Activated CD4-positive, alpha-beta T cell treated with anti-CD3 and anti-CD28 coated beads for 36 hours (primary cell): ENCODE measurements around the gene KRT26. TPM values are rescaled to one million over a fixed set of nuclear protein-coding genes. Genes with fewer than 3 reads are reported as not detected.

Experiments used
- ATAC-seq: fragments of 200-7000 bp; cut with Tn5 transposase; one replicate; pipeline ENCODE4 v1.10.0; 2021; ENCODE audit warnings: mild to moderate bottlenecking, moderate library complexity
- CTCF ChIA-PET: fragments of 350-600 bp; sonication (Branson Sonifier 250); formaldehyde crosslinking; loops from one replicate; lab custom pipeline; 2021; ENCODE audit warnings: antibody characterized with exemption; lab: Charles Lee
- POLR2A ChIA-PET: fragments of 350-600 bp; sonication (Branson Sonifier 250); formaldehyde crosslinking; loops from one replicate; lab custom pipeline; 2021; ENCODE audit warnings: antibody characterized with exemption, inconsistent platforms; lab: Charles Lee
- DNase-seq: peaks from one replicate; pipeline ENCODE4 v3.0.0-alpha.2; 2020
- H3K27ac Mint-ChIP-seq: one replicate; pipeline ENCODE4 v1.8.0; 2021; ENCODE audit warnings: mixed read lengths
- H3K27me3 Mint-ChIP-seq: one replicate; pipeline ENCODE4 v1.8.0; 2021; ENCODE audit warnings: mixed read lengths
- H3K36me3 Mint-ChIP-seq: one replicate; pipeline ENCODE4 v1.8.0; 2021; ENCODE audit warnings: low read depth, mixed read lengths
- H3K4me1 Mint-ChIP-seq: one replicate; pipeline ENCODE4 v1.8.0; 2021; ENCODE audit warnings: mixed read lengths
- H3K4me3 Mint-ChIP-seq: one replicate; pipeline ENCODE4 v1.8.0; 2021; ENCODE audit warnings: mild to moderate bottlenecking, moderate library complexity, mixed read lengths
- H3K9me3 Mint-ChIP-seq: one replicate; pipeline ENCODE4 v1.8.0; 2021; ENCODE audit warnings: low read depth, mixed read lengths
- intact Hi-C, 2 experiments: fragments of 100-400 bp; cut with DNase I in 1 of 2; cut with micrococcal nuclease in 1 of 2; formaldehyde crosslinking; loops; one replicate each; pipeline versions ENCODE4 v1.14.2 to v1.15.1; 2022 to 2024; cut with DNase I, micrococcal nuclease
- total RNA-seq, 2 experiments: library from RNA; stranded (reverse); gene quantifications; one replicate each; pipeline ENCODE4 v1.2.3, GENCODE V29; 2021

The KRT26 gene
- total RNA-seq, 2 experiments from 2014 or later = not detected

- ChIA-PET CTCF (no interaction called here), POLR2A (interaction anchor here (0.5 kb wide), 1 partner anchor 147 kb away, joined by 3 read pairs; the partner anchor contains the start of gene SMARCE1)
- H3K4me1 Mint-ChIP-seq = no peaks in the 10 kb centered on the region
- intact Hi-C loops = loop anchor here in 1 of 2 experiments (5.0 kb wide), 1 partner anchor 172 kb away; no protein-coding TSS in a partner anchor
- DNase-seq (no peak), ATAC-seq (no peak)
- no peaks in the 10 kb centered on the region for H3K9me3 Mint-ChIP-seq
- no peak overlapping the region for H3K27ac Mint-ChIP-seq
- H3K36me3 Mint-ChIP-seq = no peaks in the 10 kb centered on the region
- peaks cover 22% of the 10 kb centered on the region for H3K27me3 Mint-ChIP-seq
- no peak overlapping the region for H3K4me3 Mint-ChIP-seq
These were observed 22.5 kb upstream of the KRT26 start for GRCh38 chr17:40794466-40794865.

- CTCF ChIA-PET = no interaction called here
- no peak overlapping the region for H3K4me3 Mint-ChIP-seq
These were observed 21.8 kb upstream of the KRT26 start for GRCh38 chr17:40793832-40794231.

GRCh38 chr17:40791787-40792436 lies 19.9 kb upstream of the KRT26 start:
- intact Hi-C loops = loop anchor here (1.0 to 5.0 kb wide), 2 partner anchors 170 to 172 kb away; no protein-coding TSS in a partner anchor
- CTCF ChIA-PET = interaction anchor here (0.8 to 1.3 kb wide), 3 partner anchors 11 to 871 kb away, joined by 3 read pairs; no protein-coding TSS in a partner anchor

More at GRCh38 chr17:40793832-40794231, 21.8 kb upstream of the KRT26 start:
- ATAC-seq = no peak
- no peaks in the 10 kb centered on the region for H3K4me1 Mint-ChIP-seq
- POLR2A ChIA-PET = no interaction called here
- H3K27me3 Mint-ChIP-seq = peaks cover 22% of the 10 kb centered on the region
- no peak for DNase-seq
- no peaks in the 10 kb centered on the region for H3K9me3 Mint-ChIP-seq
- no peaks in the 10 kb centered on the region for H3K36me3 Mint-ChIP-seq
- intact Hi-C loops = loop anchor here in 1 of 2 experiments (5.0 kb wide), 1 partner anchor 172 kb away; no protein-coding TSS in a partner anchor
- H3K27ac Mint-ChIP-seq = no peak overlapping the region

GRCh38 chr17:40791111-40791510 lies 19.1 kb upstream of the KRT26 start:
- no peaks in the 10 kb centered on the region for H3K9me3 Mint-ChIP-seq
- ATAC-seq (no peak), DNase-seq (no peak)
- ChIA-PET POLR2A (no interaction called here), CTCF (no interaction called here)
- H3K4me3 Mint-ChIP-seq = no peak overlapping the region
- H3K4me1 Mint-ChIP-seq = no peaks in the 10 kb centered on the region
- peaks cover 13% of the 10 kb centered on the region for H3K27me3 Mint-ChIP-seq
- H3K27ac Mint-ChIP-seq = no peak overlapping the region
- H3K36me3 Mint-ChIP-seq = no peaks in the 10 kb centered on the region
- intact Hi-C loops = loop anchor here (1.0 to 5.0 kb wide), 2 partner anchors 169 to 171 kb away; no protein-coding TSS in a partner anchor

More at GRCh38 chr17:40791787-40792436, 19.9 kb upstream of the KRT26 start:
- Mint-ChIP-seq H3K27ac (no peak overlapping the region), H3K9me3 (no peaks in the 10 kb centered on the region), H3K27me3 (peaks cover 17% of the 10 kb centered on the region), H3K4me3 (no peak overlapping the region), H3K4me1 (no peaks in the 10 kb centered on the region), H3K36me3 (no peaks in the 10 kb centered on the region)
- DNase-seq (no peak), ATAC-seq (no peak)
- POLR2A ChIA-PET = no interaction called here

GRCh38 chr17:40782450-40782849 lies 10.4 kb upstream of the KRT26 start, which contains the start of gene KRT27:
Gene KRT27, minus strand, starts transcription at chr17:40782550. Its CDS starts 57 bp downstream, at chr17:40782493.
- ATAC-seq (no peak), DNase-seq (no peak)
- Mint-ChIP-seq H3K9me3 (no peaks in the 10 kb centered on the region), H3K27me3 (peaks cover 29% of the 10 kb centered on the region), H3K27ac (no peak within 1 kb of the TSS), H3K36me3 (no peaks in the 10 kb centered on the region), H3K4me1 (peaks cover 2% of the 10 kb centered on the region), H3K4me3 (no peak within 1 kb of the TSS)
- POLR2A ChIA-PET = no interaction called here
- CTCF ChIA-PET = interaction anchor here (0.6 to 1.0 kb wide), 3 partner anchors 82 to 250 kb away, joined by 3 to 4 read pairs (median 3); no protein-coding TSS in a partner anchor
- intact Hi-C loops = no loop called here

GRCh38 chr17:40779181-40779909 lies 7.3 kb upstream of the KRT26 start:
- Mint-ChIP-seq H3K27ac (no peak overlapping the region), H3K4me1 (peaks cover 2% of the 10 kb centered on the region), H3K27me3 (peaks cover 52% of the 10 kb centered on the region), H3K4me3 (peak overlapping the region; percentile 50), H3K9me3 (no peaks in the 10 kb centered on the region), H3K36me3 (no peaks in the 10 kb centered on the region)
- peak; percentile 68 for ATAC-seq
- CTCF ChIA-PET = interaction anchor here (0.6 to 1.2 kb wide), 3 partner anchors 11 to 185 kb away, joined by 3 read pairs; no protein-coding TSS in a partner anchor
- DNase-seq = peak; percentile 61
- intact Hi-C loops = no loop called here
- POLR2A ChIA-PET = interaction anchor here (0.6 kb wide), 2 partner anchors 54 to 159 kb away, joined by 3 to 7 read pairs; no protein-coding TSS in a partner anchor

- POLR2A ChIA-PET = no interaction called here
- no peak for DNase-seq
- CTCF ChIA-PET = no interaction called here
- H3K27ac Mint-ChIP-seq = no peak overlapping the region
- intact Hi-C loops = no loop called here
- H3K27me3 Mint-ChIP-seq = peaks cover 54% of the 10 kb centered on the region
- no peaks in the 10 kb centered on the region for H3K9me3 Mint-ChIP-seq
- no peak overlapping the region for H3K4me3 Mint-ChIP-seq
- H3K4me1 Mint-ChIP-seq = peaks cover 2% of the 10 kb centered on the region
- H3K36me3 Mint-ChIP-seq = no peaks in the 10 kb centered on the region
- ATAC-seq = no peak
These were observed 6.5 kb upstream of the KRT26 start for GRCh38 chr17:40778461-40778860.

- Mint-ChIP-seq H3K4me1 (peaks cover 2% of the 10 kb centered on the region), H3K9me3 (no peaks in the 10 kb centered on the region), H3K4me3 (no peak overlapping the region), H3K36me3 (no peaks in the 10 kb centered on the region), H3K27ac (no peak overlapping the region), H3K27me3 (peaks cover 56% of the 10 kb centered on the region)
- ChIA-PET POLR2A (no interaction called here), CTCF (no interaction called here)
- ATAC-seq = no peak
- intact Hi-C loops = no loop called here
- DNase-seq = no peak
These were observed 6.0 kb upstream of the KRT26 start for GRCh38 chr17:40777971-40778370.

- intact Hi-C loops = no loop called here
- Mint-ChIP-seq H3K27me3 (peaks cover 61% of the 10 kb centered on the region), H3K27ac (no peak overlapping the region), H3K36me3 (no peaks in the 10 kb centered on the region), H3K4me3 (no peak overlapping the region), H3K4me1 (peaks cover 2% of the 10 kb centered on the region), H3K9me3 (no peaks in the 10 kb centered on the region)
- ChIA-PET CTCF (no interaction called here), POLR2A (interaction anchor here (0.7 kb wide), 1 partner anchor 1631 kb away, joined by 3 read pairs; no protein-coding TSS in a partner anchor)
- DNase-seq (no peak), ATAC-seq (no peak)
These were observed 5.5 kb upstream of the KRT26 start for GRCh38 chr17:40777459-40777858.

- H3K4me3 Mint-ChIP-seq = no peak overlapping the region
- no peak for ATAC-seq
- POLR2A ChIA-PET = no interaction called here
- peaks cover 2% of the 10 kb centered on the region for H3K4me1 Mint-ChIP-seq
- intact Hi-C loops = no loop called here
- H3K36me3 Mint-ChIP-seq = no peaks in the 10 kb centered on the region
- peaks cover 64% of the 10 kb centered on the region for H3K27me3 Mint-ChIP-seq
- H3K27ac Mint-ChIP-seq = no peak overlapping the region
- H3K9me3 Mint-ChIP-seq = no peaks in the 10 kb centered on the region
- CTCF ChIA-PET = interaction anchor here (0.7 to 1.0 kb wide), 2 partner anchors 9 to 711 kb away, joined by 3 read pairs; no protein-coding TSS in a partner anchor
- DNase-seq = no peak
These were observed 3.9 kb upstream of the KRT26 start for GRCh38 chr17:40775945-40776344.

GRCh38 chr17:40765657-40766056 lies 6.3 kb downstream of the KRT26 start:
- ChIA-PET POLR2A (no interaction called here), CTCF (no interaction called here)
- Mint-ChIP-seq H3K36me3 (peaks cover 3% of the 10 kb centered on the region), H3K4me3 (no peak overlapping the region), H3K27ac (no peak overlapping the region), H3K9me3 (peaks cover 20% of the 10 kb centered on the region), H3K4me1 (no peaks in the 10 kb centered on the region), H3K27me3 (peaks cover 27% of the 10 kb centered on the region)
- ATAC-seq = no peak
- DNase-seq = no peak
- intact Hi-C loops = no loop called here
